ENCODE data around the gene CFAP251. TPM values are rescaled to one million over a fixed set of nuclear protein-coding genes. Genes with fewer than 3 reads are reported as not detected.

The CFAP251 gene
- total and polyA plus RNA-seq, 2 donors (not counting 1 experiment from before 2014, with no cell fraction given), result 2.7 to 7.9 TPM

- Histone ChIP-seq H3K9me3 (ENCODE audit: control insufficient read depth, insufficient read depth, low read depth, low read length) (no peaks in the 10 kb centered on the region), H3K4me1 (ENCODE audit: control insufficient read depth, extremely low read depth, insufficient read depth, low read length) (peaks cover 4% of the 10 kb centered on the region), H4K20me1 (ENCODE audit: control insufficient read depth, extremely low read depth, insufficient read depth, low read length) (no peaks in the 10 kb centered on the region), H2AFZ (ENCODE audit: low read length) (no peak overlapping the region), H3K27ac (ENCODE audit: insufficient read depth, low read length) (no peak overlapping the region), H3K4me3 (replicated peaks in 1 of 4; ENCODE audit: control extremely low read depth in 1 of 4, insufficient read depth in 1 of 4, low read depth in 3 of 4, low read length in 4 of 4) (no peak overlapping the region), H3K79me2 (ENCODE audit: control insufficient read depth, insufficient read depth, low read length) (no peaks in the 10 kb centered on the region), H3K36me3 (ENCODE audit: control insufficient read depth, insufficient read depth, low read length) (no peaks in the 10 kb centered on the region), H3K4me2 (ENCODE audit: extremely low read depth, insufficient read depth, low read length) (no peak overlapping the region), H3K27me3 (ENCODE audit: control insufficient read depth, insufficient read depth, low read length) (no peaks in the 10 kb centered on the region), H3K9ac (ENCODE audit: insufficient read depth, low read length) (no peak overlapping the region)
- DNase-seq (ENCODE audit: low read depth in 2 of 2), result no peak
- TF ChIP-seq CTCF (conservative IDR thresholded peaks at IDR 0.05 in 1 of 2, IDR thresholded peaks at IDR 0.05 in 1 of 2; ENCODE audit: low read depth in 1 of 2, low read length in 2 of 2) (no peak), EZH2 (IDR thresholded peaks at IDR 0.05; ENCODE audit: low read length, missing control alignments) (no peak)
Measured at GRCh38 chr12:121932176-121932536, 13.8 kb downstream of the CFAP251 start.

GRCh38 chr12:121932914-121933521, 14.6 kb downstream of the CFAP251 start:
- Histone ChIP-seq H3K9ac (ENCODE audit: insufficient read depth, low read length) (no peak overlapping the region), H3K4me2 (ENCODE audit: extremely low read depth, insufficient read depth, low read length) (no peak overlapping the region), H3K4me1 (ENCODE audit: control insufficient read depth, extremely low read depth, insufficient read depth, low read length) (no peaks in the 10 kb centered on the region), H3K27ac (ENCODE audit: insufficient read depth, low read length) (no peak overlapping the region), H3K4me3 (replicated peaks in 1 of 4; ENCODE audit: control extremely low read depth in 1 of 4, insufficient read depth in 1 of 4, low read depth in 3 of 4, low read length in 4 of 4) (no peak overlapping the region), H3K27me3 (ENCODE audit: control insufficient read depth, insufficient read depth, low read length) (no peaks in the 10 kb centered on the region), H3K79me2 (ENCODE audit: control insufficient read depth, insufficient read depth, low read length) (no peaks in the 10 kb centered on the region), H4K20me1 (ENCODE audit: control insufficient read depth, extremely low read depth, insufficient read depth, low read length) (no peaks in the 10 kb centered on the region), H3K36me3 (ENCODE audit: control insufficient read depth, insufficient read depth, low read length) (no peaks in the 10 kb centered on the region), H2AFZ (ENCODE audit: low read length) (no peak overlapping the region), H3K9me3 (ENCODE audit: control insufficient read depth, insufficient read depth, low read depth, low read length) (no peaks in the 10 kb centered on the region)
- TF ChIP-seq CTCF (conservative IDR thresholded peaks at IDR 0.05 in 1 of 2, IDR thresholded peaks at IDR 0.05 in 1 of 2; ENCODE audit: low read depth in 1 of 2, low read length in 2 of 2), result no peak
- no peak for TF ChIP-seq EZH2 (IDR thresholded peaks at IDR 0.05; ENCODE audit: low read length, missing control alignments)
- DNase-seq (ENCODE audit: low read depth in 2 of 2), result no peak

GRCh38 chr12:121933522-121934308, 15.3 kb downstream of the CFAP251 start:
- Histone ChIP-seq H3K4me3 (replicated peaks in 1 of 4; ENCODE audit: control extremely low read depth in 1 of 4, insufficient read depth in 1 of 4, low read depth in 3 of 4, low read length in 4 of 4) (no peak overlapping the region), H3K27me3 (ENCODE audit: control insufficient read depth, insufficient read depth, low read length) (no peaks in the 10 kb centered on the region), H3K4me1 (ENCODE audit: control insufficient read depth, extremely low read depth, insufficient read depth, low read length) (no peaks in the 10 kb centered on the region), H3K27ac (ENCODE audit: insufficient read depth, low read length) (no peak overlapping the region), H2AFZ (ENCODE audit: low read length) (no peak overlapping the region), H3K79me2 (ENCODE audit: control insufficient read depth, insufficient read depth, low read length) (no peaks in the 10 kb centered on the region), H4K20me1 (ENCODE audit: control insufficient read depth, extremely low read depth, insufficient read depth, low read length) (no peaks in the 10 kb centered on the region), H3K36me3 (ENCODE audit: control insufficient read depth, insufficient read depth, low read length) (no peaks in the 10 kb centered on the region), H3K9me3 (ENCODE audit: control insufficient read depth, insufficient read depth, low read depth, low read length) (no peaks in the 10 kb centered on the region), H3K4me2 (ENCODE audit: extremely low read depth, insufficient read depth, low read length) (no peak overlapping the region), H3K9ac (ENCODE audit: insufficient read depth, low read length) (no peak overlapping the region)
- peak in 1 of 2 donors; percentile 60 for DNase-seq (ENCODE audit: low read depth in 2 of 2)
- TF ChIP-seq EZH2 (IDR thresholded peaks at IDR 0.05; ENCODE audit: low read length, missing control alignments), result no peak
- no peak for TF ChIP-seq CTCF (conservative IDR thresholded peaks at IDR 0.05 in 1 of 2, IDR thresholded peaks at IDR 0.05 in 1 of 2; ENCODE audit: low read depth in 1 of 2, low read length in 2 of 2)
